Neural progenitor cell (in vitro differentiated cells): ENCODE results near the gene TSSK2.

Experiments used
- CTCF ChIP-seq: fragments of 200-600 bp; sonication (generic); IDR thresholded peaks from 2 replicates; pipeline ENCODE4 v1.5.1; 2017; ENCODE audit warnings: antibody characterized with exemption, mild to moderate bottlenecking
- EZH2 ChIP-seq: fragments of 200-600 bp; sonication (generic); IDR thresholded peaks from 2 replicates; pipeline ENCODE4 v1.6.1; 2017; ENCODE audit warnings: antibody characterized with exemption, mild to moderate bottlenecking, moderate library complexity
- EZH2phosphoT487 ChIP-seq: fragments of 200-600 bp; sonication (generic); IDR thresholded peaks from 2 replicates; pipeline ENCODE4 v1.6.1; 2017; ENCODE audit warnings: antibody characterized with exemption

GRCh38 chr22:19134874-19135273, 3.8 kb downstream of the TSSK2 start:
- TF ChIP-seq CTCF (no peak), EZH2 (no peak), EZH2phosphoT487 (no peak)
